HCT116 (cell line): ENCODE data around the gene CALCOCO2. TPM values are rescaled to one million over a fixed set of nuclear protein-coding genes. Genes with fewer than 3 reads are reported as not detected.

ENCODE experiments used
- ATF3 ChIP-seq: IDR thresholded peaks from 2 replicates; pipeline ENCODE4 v1.6.1; 2012
- CEBPB ChIP-seq: IDR thresholded peaks from 2 replicates; pipeline ENCODE4 v1.6.1; 2012; ENCODE audit warnings: low read depth
- ELF1 ChIP-seq: IDR thresholded peaks from 2 replicates; pipeline ENCODE4 v1.6.1; 2012; ENCODE audit warnings: low read depth, borderline replicate concordance
- POLR2A ChIP-seq: IDR thresholded peaks from 2 replicates; pipeline ENCODE4 v1.7.0; 2011; ENCODE audit warnings: borderline replicate concordance; ENCODE audit not compliant: insufficient read depth, insufficient read length; ENCODE audit errors: extremely low read depth
- ZBTB33 ChIP-seq: IDR thresholded peaks from 2 replicates; pipeline ENCODE4 v1.6.1; 2011; ENCODE audit warnings: mild to moderate bottlenecking, low read length, moderate library complexity; ENCODE audit not compliant: insufficient replicate concordance; ENCODE audit errors: extremely low read depth
- ZFX ChIP-seq: fragments of 450-650 bp; IDR thresholded peaks from 2 replicates; pipeline ENCODE4 v1.6.1; 2017
- ZNF274 ChIP-seq: fragments of 200-500 bp; sonication (Bioruptor generic); IDR thresholded peaks from 2 replicates; pipeline ENCODE4 v1.6.1; 2014; ENCODE audit warnings: mild to moderate bottlenecking, low read depth, low read length, inconsistent platforms
- total RNA-seq: library from RNA; stranded (reverse); gene quantifications from one replicate; pipeline ENCODE4 v1.2.1, GENCODE V29; 2021; ENCODE audit not compliant: unreplicated experiment

The CALCOCO2 gene
- total RNA-seq, 1 experiment from 2014 or later: 151 TPM

GRCh38 chr17:48912476-48912875 is 81.6 kb downstream of the CALCOCO2 start (continued):
- no peak for TF ChIP-seq ZBTB33
- no peak for TF ChIP-seq ZNF274
- no peak for TF ChIP-seq CEBPB
- TF ChIP-seq ELF1: no peak
- TF ChIP-seq POLR2A: no peak
- no peak for TF ChIP-seq ZFX
- TF ChIP-seq ATF3: no peak

Other genes with a start within 250 kb of the CALCOCO2 start
- 19.8 TPM for gene HOXB3, start 240.8 kb upstream of the CALCOCO2 start, total RNA-seq
- 19.8 TPM for gene HOXB5, start 237.3 kb upstream of the CALCOCO2 start, total RNA-seq
- gene HOXB6, start 226.0 kb upstream of the CALCOCO2 start, total RNA-seq: 64.8 TPM
- gene HOXB7, start 220.0 kb upstream of the CALCOCO2 start, total RNA-seq: 33.6 TPM
- 44.7 TPM for gene HOXB8, start 215.7 kb upstream of the CALCOCO2 start, total RNA-seq
- gene HOXB9, start 204.7 kb upstream of the CALCOCO2 start, total RNA-seq: 40.1 TPM
- not detected for gene PRAC1, start 108.5 kb upstream of the CALCOCO2 start, total RNA-seq
- not detected for gene PRAC2, start 107.8 kb upstream of the CALCOCO2 start, total RNA-seq
- gene HOXB13, start 102.3 kb upstream of the CALCOCO2 start, total RNA-seq: 7.8 TPM
- gene TTLL6, start 13.8 kb upstream of the CALCOCO2 start, total RNA-seq: 0.79 TPM
- 188 TPM for gene ATP5MC1, start 61.8 kb downstream of the CALCOCO2 start, total RNA-seq
- 119 TPM for gene UBE2Z, start 77.4 kb downstream of the CALCOCO2 start, total RNA-seq
- gene SNF8, start 113.8 kb downstream of the CALCOCO2 start, total RNA-seq: 178 TPM
- gene GIP, start 137.6 kb downstream of the CALCOCO2 start, total RNA-seq: not detected
- 0.91 TPM for gene IGF2BP1, start 166.3 kb downstream of the CALCOCO2 start, total RNA-seq